ENCODE results near the gene PIGS.
"Not testable (repeated sequence)": the region's sequence is repeated elsewhere in the genome, so short reads cannot be mapped to it uniquely, and the experiment has no call there.

Gene PIGS

GRCh38 chr17:28612936-28613872 lies 41.9 kb upstream of the PIGS start:
- TF ChIP-seq CTCF (IDR thresholded peaks at IDR 0.05; ENCODE audit: insufficient read depth, low read depth, low read length, missing control alignments): peak; percentile 71
- peak; percentile 28 for DNase-seq (ENCODE audit: low read depth)
- no peak overlapping the region for H3K4me3 ChIP-seq (ENCODE audit: low read length)

GRCh38 chr17:28612531-28612930 lies 41.2 kb upstream of the PIGS start:
- TF ChIP-seq CTCF (IDR thresholded peaks at IDR 0.05; ENCODE audit: insufficient read depth, low read depth, low read length, missing control alignments): no peak
- H3K4me3 ChIP-seq (ENCODE audit: low read length): no peak overlapping the region
- no peak for DNase-seq (ENCODE audit: low read depth)

GRCh38 chr17:28610376-28610775 lies 39.1 kb upstream of the PIGS start:
- DNase-seq (ENCODE audit: low read depth): no peak
- TF ChIP-seq CTCF (IDR thresholded peaks at IDR 0.05; ENCODE audit: insufficient read depth, low read depth, low read length, missing control alignments): no peak
- H3K4me3 ChIP-seq (ENCODE audit: low read length): no peak overlapping the region

GRCh38 chr17:28604031-28604430 lies 32.7 kb upstream of the PIGS start:
- not testable (repeated sequence) for DNase-seq (ENCODE audit: low read depth); H3K4me3 ChIP-seq (ENCODE audit: low read length)

- peak; percentile 86 for DNase-seq (ENCODE audit: low read depth)
- no peak for TF ChIP-seq CTCF (IDR thresholded peaks at IDR 0.05; ENCODE audit: insufficient read depth, low read depth, low read length, missing control alignments)
- H3K4me3 ChIP-seq (ENCODE audit: low read length): peak overlapping the region; percentile 68
These were observed 28.2 kb upstream of the PIGS start for GRCh38 chr17:28599311-28600184.

GRCh38 chr17:28598799-28599310 lies 27.5 kb upstream of the PIGS start, which contains the start of gene SPAG5:
Gene SPAG5 (minus strand): TSS chr17:28599025. CDS start chr17:28598946, 79 bp downstream.
- DNase-seq (ENCODE audit: low read depth): peak; percentile 94
- TF ChIP-seq CTCF (IDR thresholded peaks at IDR 0.05; ENCODE audit: insufficient read depth, low read depth, low read length, missing control alignments): no peak
- peak within 1 kb of the TSS; percentile 68 for H3K4me3 ChIP-seq (ENCODE audit: low read length)

GRCh38 chr17:28598389-28598788 lies 27.1 kb upstream of the PIGS start:
- H3K4me3 ChIP-seq (ENCODE audit: low read length): peak overlapping the region; percentile 68
- DNase-seq (ENCODE audit: low read depth): no peak
- TF ChIP-seq CTCF (IDR thresholded peaks at IDR 0.05; ENCODE audit: insufficient read depth, low read depth, low read length, missing control alignments): no peak

Measured in epithelial cell of esophagus (primary cell).